MM.1S (cell line): ENCODE measurements around the gene CKMT2.

Experiments
- CTCF ChIP-seq: fragments of 300-600 bp; sonication (generic); IDR thresholded peaks from 2 replicates; pipeline ENCODE4 v1.5.1; 2016; ENCODE audit warnings: antibody characterized with exemption, low read length, mixed read lengths
- EZH2 ChIP-seq: fragments of 300-600 bp; sonication (generic); optimal IDR thresholded peaks from 2 replicates; pipeline ENCODE3; 2017; ENCODE audit warnings: low read depth, mild to moderate bottlenecking, antibody characterized with exemption, low read length, mixed read lengths

GRCh38 chr5:81246697-81247096 is 13.6 kb downstream of the CKMT2 start:
- TF ChIP-seq CTCF = no peak
- no peak for TF ChIP-seq EZH2
